Measurements from ENCODE around the gene UGT1A10.

DNA sequence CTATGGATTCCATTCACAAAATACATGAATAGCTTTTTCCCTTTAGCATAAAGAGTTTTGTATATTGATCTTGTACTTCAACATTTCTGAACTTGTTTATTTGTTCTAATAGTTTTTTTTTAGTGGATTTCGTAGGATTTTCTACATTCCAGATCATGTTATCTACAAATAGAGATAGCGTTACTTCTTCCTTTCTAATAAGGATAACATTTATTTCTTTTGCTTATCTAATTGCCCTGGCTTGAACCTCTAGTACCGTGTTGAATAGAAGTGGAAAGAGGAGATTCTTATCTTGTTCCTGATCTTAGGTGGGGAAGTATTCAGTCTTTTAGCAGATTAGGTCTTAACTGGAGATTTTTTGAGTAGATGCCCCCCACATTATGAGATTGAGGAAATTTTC is 66.0 kb downstream of the UGT1A10 start:
- TF ChIP-seq, protein P1, sequence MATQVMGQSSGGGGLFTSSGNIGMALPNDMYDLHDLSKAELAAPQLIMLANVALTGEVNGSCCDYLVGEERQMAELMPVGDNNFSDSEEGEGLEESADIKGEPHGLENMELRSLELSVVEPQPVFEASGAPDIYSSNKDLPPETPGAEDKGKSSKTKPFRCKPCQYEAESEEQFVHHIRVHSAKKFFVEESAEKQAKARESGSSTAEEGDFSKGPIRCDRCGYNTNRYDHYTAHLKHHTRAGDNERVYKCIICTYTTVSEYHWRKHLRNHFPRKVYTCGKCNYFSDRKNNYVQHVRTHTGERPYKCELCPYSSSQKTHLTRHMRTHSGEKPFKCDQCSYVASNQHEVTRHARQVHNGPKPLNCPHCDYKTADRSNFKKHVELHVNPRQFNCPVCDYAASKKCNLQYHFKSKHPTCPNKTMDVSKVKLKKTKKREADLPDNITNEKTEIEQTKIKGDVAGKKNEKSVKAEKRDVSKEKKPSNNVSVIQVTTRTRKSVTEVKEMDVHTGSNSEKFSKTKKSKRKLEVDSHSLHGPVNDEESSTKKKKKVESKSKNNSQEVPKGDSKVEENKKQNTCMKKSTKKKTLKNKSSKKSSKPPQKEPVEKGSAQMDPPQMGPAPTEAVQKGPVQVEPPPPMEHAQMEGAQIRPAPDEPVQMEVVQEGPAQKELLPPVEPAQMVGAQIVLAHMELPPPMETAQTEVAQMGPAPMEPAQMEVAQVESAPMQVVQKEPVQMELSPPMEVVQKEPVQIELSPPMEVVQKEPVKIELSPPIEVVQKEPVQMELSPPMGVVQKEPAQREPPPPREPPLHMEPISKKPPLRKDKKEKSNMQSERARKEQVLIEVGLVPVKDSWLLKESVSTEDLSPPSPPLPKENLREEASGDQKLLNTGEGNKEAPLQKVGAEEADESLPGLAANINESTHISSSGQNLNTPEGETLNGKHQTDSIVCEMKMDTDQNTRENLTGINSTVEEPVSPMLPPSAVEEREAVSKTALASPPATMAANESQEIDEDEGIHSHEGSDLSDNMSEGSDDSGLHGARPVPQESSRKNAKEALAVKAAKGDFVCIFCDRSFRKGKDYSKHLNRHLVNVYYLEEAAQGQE (IDR thresholded peaks at IDR 0.05; ENCODE audit: borderline replicate concordance): no peak
- TF ChIP-seq, protein P2, sequence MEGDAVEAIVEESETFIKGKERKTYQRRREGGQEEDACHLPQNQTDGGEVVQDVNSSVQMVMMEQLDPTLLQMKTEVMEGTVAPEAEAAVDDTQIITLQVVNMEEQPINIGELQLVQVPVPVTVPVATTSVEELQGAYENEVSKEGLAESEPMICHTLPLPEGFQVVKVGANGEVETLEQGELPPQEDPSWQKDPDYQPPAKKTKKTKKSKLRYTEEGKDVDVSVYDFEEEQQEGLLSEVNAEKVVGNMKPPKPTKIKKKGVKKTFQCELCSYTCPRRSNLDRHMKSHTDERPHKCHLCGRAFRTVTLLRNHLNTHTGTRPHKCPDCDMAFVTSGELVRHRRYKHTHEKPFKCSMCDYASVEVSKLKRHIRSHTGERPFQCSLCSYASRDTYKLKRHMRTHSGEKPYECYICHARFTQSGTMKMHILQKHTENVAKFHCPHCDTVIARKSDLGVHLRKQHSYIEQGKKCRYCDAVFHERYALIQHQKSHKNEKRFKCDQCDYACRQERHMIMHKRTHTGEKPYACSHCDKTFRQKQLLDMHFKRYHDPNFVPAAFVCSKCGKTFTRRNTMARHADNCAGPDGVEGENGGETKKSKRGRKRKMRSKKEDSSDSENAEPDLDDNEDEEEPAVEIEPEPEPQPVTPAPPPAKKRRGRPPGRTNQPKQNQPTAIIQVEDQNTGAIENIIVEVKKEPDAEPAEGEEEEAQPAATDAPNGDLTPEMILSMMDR (IDR thresholded peaks at IDR 0.05; ENCODE audit: poor library complexity, severe bottlenecking): no peak
- TF ChIP-seq TAF1 (IDR thresholded peaks at IDR 0.05; ENCODE audit: low read depth) (no peak), POLR2AphosphoS5 (IDR thresholded peaks at IDR 0.05) (no peak), EZH2 (IDR thresholded peaks at IDR 0.05; ENCODE audit: borderline replicate concordance, insufficient read depth, low read length, poor library complexity, severe bottlenecking) (no peak), SMC3 (conservative IDR thresholded peaks at IDR 0.05; ENCODE audit: poor library complexity) (no peak), EP300 (conservative IDR thresholded peaks at IDR 0.05; ENCODE audit: poor library complexity, severe bottlenecking) (no peak), RAD21 (conservative IDR thresholded peaks at IDR 0.05) (no peak)

Data from neural cell (in vitro differentiated cells).